Measurements from ENCODE around the gene TNNT2.

TNNT2 gene

DNA sequence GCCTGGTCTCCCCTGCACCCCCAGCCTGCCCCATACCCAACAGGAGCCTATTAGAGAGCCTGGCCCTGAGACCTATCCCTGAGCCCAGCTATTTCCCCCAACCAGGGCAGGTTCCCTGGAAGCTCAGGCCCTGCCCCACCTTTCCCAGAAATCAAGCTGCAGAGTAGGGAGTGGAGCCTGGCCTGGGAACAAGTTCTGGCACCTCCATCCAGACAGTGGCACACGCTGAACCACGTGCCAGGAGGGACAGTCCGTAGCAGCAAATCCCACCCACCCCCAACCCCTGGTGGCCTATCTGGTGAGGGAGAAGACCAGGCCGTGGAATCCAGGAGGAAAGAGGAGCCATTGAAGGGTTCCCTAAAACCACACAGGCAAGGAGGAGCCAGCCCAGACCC, 22.6 kb downstream of the TNNT2 start:
- DNase-seq = no peak

DNA sequence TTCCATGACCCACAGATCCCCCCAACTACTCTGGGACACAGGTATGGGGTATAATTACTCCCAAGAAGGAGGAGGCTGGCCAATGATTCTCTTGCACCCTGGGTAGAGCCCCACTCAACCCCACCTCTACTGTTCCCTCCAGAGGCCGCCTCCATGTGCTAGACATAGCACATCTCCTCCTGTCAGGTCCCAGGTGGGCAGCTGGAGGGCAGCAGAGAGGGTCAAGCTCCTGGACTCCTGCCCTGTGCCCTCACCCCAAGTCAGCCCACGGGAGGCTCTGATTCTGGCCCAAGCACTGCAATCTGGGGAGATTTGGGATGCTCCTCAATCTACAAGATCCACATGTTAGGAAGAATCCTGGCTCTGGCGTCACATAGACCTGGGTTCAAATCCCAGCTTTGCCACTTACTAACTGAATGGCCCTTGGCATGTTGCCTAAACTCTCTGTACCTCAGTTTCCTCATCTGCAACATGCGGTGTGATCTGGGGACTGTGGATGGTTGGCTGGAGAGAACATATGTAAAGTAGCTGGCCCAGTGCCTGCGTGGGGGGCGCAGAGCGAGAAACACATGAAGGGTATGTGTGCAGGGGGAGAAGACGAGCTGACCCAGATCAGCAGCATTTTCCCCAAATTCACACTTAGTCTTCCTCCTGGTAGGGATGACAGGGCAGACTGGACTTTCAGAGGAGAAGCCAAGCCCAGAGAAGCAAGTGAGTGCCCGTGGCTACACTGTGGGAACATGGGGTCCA, 23.2 kb downstream of the TNNT2 start:
- DNase-seq = no peak

DNA sequence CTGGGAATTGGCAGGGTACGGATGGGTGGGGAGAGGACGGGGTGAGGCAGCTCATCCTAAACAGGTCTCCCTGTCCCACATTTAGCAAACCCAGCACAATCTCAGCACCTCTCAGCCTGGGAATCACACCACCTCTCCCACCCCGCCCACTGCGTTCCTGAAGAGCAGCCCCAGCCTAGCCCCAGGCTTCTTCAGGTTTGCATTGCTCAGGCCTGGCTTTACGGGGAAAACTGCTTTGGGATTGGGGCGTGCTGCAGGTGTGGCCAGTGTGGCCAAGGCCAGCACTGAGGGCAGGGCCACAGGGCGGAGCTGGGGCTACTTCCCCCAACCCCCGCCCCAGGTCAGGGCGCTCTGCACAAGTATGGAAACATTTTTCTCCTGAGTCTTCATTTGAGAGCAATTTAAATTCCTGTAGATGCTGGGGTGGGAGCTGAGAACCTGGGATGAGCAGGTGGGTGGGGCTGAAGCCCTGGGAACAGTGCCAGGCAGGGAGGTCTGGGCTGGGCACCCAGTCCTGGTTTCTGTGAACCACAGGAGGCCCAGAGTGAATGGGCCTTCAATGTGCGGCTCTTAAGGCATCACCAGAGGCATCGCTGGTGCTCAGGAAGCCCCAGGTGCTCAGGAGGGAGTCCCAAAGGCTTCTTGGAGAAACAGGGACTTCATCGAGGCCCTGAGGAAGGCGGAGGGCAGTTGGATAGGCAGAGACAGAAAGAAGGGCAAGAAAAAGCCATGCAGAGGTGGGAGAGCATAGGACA, 24.1 kb downstream of the TNNT2 start:
- DNase-seq = no peak

DNA sequence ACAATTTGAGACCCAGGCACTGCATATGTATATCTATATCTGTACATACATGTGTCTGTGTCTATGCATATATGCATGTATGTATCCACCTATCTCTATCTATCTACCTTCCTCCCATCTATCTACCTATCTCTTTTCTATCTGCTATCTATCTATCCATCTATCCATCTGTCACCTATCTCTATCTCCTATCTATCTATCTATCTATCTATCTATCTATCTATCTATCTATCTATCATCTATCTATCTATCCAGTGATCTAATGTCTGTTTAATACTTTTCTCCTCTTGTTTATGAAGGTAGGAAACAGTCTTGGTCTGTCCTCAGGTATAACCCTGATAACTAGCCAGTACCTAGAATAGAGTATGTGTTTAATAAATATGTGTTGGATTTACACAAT, 25.9 kb downstream of the TNNT2 start:
- no peak for DNase-seq

DNA sequence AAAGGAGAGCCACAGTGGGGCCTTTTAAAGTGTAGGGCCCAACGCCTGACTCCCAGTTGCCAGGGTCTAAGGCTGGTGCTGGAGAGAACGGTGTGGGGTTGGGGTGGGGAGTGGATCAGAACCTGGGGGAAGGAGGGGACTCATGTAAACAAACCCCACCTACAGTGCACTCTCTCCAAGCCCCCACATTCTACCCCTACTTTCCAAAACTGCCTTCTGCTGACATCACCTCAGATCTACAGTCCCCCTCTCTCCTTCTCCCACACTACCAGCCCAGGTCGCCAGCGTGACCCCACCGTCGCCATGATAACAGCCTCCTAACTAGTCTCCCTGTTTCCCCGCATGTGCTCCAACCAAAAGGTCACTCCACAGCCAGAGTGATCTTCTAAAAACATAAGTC, 26.6 kb downstream of the TNNT2 start:
- no peak for DNase-seq

DNA sequence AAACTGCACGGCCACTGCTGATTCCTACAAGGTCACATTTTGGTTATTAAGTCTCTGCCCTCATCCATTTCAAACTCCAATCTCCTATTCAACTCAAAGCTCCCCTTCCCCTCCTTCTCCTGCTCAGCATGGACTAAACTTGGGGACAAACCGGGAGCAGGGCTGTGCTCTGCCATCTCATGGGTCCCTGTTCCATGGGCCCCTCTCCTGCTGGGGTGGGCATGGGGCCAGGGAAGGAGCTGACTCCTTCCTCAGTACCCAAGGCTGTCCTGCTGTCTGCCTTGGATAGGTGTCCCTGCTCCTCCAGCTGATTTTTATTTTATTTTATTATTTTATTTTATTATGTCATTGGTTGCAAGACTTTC, 27.1 kb downstream of the TNNT2 start:
- DNase-seq = no peak

DNA sequence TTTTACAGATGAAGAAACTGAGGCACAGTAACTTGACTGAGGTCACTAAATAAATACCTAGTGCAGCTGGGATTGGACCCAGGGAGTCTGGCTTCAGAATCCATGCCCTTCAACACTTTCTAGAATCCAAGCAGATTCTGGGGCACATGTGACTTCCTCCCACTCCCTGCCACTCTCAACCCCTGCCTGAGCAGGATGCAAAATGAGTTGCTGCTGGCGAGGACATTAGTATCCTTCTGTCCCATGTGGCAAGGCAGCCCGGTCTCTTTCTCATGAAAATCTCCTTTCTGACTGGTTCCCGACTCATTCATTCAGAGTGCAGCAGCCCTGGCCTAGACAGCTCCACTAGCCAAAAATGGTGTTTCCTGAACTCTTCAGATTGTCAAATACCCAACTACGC, 28.4 kb downstream of the TNNT2 start:
- DNase-seq = no peak

DNA sequence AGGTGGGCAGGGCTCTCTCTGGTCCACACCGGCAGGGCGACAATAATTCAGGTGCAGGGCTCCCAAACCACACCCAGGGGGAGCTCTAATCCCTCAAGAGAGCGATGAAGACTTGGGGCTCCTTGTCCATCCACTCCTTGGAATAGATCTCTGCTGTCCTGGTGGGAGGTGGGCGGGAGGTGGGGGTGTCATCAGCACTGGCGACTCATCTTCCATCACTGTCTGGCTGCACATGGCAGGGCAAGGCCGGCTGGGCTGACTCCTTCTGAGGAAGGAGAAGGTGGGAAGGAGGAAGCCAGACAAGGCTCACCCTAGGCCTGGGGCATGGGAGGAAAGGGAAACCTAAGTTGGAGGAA, 29.3 kb downstream of the TNNT2 start:
- DNase-seq = peak; percentile 22

DNA sequence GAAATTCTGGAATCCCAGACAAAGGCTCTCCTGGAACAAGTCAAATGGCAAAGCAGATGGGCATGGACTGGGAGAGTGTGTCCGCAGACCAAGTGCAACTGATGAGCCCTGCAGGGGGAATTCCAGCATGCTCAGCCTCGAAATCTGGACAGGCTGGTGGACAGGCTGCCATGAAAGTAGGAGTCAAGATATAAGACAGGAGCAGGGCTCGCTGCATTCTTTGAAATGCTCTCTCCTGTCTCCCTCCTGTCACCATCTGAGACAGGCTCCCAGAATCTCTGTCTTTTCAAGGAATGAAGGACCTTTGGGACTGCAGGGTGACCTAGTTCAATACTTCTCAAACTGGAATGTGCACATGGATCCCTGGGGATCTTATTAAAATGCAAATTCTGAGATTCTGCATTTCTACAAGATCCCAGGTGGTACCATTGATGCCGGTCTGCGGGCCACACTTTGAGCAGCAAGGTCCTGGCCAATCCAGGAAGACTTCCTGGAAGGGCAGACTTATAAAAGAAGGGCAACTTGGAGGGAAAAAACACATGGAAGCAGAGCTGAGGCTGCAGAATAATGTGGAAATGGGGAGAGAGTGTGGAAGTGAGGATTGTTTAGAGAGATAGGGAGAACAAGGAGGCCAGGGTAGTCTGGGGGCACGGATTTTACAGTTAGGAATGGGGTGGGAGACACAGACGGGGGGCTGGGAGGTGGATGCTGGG, 29.8 kb downstream of the TNNT2 start:
- DNase-seq = no peak

DNA sequence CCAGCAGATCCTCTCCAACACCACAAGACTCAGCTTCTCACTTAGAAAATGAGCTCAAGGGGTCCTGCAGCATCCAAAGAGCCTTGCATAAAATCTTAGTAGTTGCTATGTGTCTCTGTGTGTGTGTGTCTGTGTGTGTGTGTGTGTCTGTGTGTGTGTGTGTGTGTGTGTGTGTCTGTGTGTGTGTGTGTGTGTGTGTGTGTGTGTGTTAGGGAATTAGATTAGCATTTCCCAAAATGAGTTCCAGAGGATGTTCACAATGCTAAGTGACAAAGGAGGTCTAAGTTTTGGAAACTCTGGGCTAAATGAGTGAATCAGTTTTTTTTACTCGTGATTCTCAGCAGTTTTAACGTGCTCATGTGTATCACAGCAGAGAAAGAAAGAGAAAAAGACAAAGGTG, 30.5 kb downstream of the TNNT2 start:
- DNase-seq = no peak

DNA sequence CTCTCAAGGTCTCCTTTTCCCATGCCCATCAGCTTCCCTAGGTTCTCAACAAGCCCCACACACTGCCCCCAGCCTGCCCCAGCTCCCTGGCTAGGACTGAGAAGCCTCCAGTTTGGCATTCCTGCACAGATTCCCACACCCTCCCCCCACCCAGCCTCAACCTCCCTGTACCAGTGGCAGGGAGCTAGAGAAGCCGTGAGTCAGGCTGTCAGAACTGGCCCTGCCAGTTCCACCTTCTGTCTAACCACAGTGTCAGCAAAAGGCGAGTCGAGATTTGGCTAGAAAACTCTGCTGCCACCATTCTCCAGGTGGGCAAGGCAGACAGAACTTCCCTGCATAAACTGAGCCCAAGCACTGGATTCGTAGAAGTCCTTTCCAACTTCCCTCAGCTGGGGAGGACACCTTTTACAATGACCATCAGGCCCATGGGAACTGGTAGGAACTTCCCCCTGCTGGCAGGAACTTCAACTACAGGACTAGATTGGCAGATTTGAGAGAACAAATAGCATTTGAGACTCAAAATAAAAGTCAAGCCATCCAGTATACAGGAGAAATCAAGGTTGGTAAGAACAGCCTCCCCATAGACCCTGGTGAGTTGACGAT, 31.0 kb downstream of the TNNT2 start:
- peak; percentile 28 for DNase-seq

DNA sequence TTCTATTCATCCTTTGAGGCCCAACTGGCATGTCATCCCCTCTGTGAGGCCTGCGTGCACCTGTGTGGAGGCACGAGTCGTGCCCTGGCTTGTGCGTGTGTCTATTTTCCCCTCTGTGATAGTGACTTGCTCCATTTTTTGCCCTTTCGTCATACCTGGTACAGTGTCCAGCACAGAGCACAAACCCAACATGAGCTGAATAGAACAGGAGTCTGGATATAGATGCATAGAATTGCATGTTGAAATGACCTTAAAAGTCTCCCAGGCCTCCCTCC, 32.5 kb downstream of the TNNT2 start:
- DNase-seq = no peak

DNA sequence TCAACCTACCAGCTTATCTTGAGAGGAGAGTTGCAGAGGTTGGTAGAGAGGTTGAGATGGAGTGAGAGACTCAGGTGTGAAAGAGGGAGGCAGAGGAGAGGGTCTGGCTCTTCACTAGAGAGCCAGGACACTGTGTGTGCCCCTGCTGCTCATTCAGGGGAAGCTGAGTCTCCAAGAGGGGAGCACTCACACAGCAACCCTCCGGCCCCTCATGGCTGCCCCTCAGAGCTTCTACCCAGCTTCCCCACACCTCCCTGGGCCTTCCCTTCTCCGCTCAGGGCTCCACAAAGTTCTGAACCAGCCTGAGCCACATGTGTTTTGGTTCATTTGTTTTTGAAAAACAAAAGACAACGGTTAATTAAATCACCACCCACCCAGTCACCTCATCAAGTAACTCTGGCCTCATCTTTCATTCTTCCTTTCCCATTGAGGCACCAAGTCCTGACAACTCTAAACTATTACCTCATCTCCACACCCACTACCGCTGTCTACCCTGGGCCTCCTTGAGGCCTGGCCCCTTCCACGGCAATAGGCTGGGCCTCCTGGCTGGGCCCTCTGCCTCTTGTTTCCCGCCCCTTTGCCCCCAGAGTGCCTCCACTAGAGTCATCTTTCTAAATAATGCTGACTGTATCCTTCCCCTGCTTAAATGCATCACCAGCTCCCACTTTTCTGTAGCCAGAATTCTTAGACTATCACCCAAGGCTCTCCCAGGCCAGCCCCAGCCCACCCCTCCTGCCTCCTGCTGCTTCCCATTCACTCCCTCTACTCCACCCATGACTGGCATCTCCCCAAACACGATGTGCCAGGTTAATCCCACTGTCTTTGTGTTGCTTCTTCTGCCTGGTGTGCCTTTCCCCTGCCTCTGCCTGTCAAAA, 33.0 kb downstream of the TNNT2 start:
- no peak for DNase-seq

DNA sequence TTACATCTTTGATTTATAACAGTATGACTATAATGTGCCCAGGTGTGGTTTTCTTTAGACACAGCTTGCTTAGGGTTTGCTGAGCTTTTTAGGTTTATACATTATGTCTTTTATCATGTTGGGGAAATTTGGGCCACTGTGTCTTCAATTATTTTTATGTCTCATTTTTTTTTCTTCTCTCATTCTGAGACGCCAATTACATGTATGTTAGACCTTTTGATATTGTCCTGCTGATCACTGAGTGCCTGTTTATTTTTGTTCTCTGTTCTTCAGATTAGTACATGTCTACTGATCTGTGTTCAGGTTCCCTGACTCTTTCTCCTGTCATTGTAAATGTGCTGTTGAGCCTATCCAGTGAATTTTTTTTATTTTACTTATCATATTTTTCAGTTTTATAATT, 36.1 kb downstream of the TNNT2 start:
- DNase-seq = no peak

DNA sequence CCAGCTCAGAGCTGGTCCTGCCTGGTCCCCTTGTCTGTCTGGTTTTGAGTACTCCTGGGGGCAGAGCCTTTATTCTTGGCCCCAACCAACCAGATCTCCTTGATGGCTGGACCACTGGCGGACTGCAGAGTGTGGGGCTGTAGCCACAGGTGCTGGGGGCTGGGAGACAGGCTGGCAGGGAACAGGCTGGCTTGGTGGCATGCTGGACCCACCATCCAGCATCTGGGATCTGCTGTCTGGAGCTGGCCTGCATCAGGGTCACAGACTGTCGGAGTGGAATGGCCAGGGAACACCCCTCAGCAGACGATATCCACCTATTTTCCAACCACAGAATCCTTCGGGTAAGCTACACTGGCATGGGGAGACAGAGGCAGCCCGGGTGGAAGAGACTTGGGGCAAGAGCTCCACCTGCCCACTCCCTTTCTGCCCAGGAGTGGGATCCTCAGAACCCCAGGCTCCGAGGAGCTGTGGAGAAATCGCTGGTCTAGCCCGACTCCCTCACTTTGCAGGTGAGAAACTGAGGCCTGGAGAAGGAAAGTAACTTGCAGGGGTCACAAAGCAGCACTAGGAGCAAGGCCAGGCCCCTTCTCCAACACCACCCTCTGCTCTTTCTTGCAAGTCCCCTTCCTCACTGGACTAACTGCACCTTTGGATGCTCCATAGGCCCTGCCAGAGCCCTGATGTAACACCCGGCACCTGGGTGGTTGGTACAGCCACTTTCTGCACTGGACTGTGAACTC, 40.6 kb downstream of the TNNT2 start:
- DNase-seq = no peak

DNA sequence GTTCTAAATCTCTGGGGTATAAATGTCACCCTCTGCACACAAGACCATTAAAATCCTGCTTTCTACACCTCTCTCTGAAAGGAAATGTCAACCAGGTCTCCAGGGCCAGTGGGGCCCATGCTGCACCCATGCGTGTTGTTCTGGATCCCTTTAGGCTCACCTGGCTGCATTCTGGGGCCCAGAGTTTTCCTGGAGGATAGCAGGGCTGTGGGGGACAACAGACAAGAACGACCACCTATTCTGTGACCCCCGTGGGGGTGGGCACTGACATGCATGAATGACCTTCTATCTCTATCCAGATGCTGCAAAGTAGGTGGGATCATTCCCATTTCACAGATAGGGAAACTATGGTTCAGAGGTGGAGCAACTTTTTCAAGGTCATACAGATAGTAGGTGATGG, 41.6 kb downstream of the TNNT2 start:
- no peak for DNase-seq

DNA sequence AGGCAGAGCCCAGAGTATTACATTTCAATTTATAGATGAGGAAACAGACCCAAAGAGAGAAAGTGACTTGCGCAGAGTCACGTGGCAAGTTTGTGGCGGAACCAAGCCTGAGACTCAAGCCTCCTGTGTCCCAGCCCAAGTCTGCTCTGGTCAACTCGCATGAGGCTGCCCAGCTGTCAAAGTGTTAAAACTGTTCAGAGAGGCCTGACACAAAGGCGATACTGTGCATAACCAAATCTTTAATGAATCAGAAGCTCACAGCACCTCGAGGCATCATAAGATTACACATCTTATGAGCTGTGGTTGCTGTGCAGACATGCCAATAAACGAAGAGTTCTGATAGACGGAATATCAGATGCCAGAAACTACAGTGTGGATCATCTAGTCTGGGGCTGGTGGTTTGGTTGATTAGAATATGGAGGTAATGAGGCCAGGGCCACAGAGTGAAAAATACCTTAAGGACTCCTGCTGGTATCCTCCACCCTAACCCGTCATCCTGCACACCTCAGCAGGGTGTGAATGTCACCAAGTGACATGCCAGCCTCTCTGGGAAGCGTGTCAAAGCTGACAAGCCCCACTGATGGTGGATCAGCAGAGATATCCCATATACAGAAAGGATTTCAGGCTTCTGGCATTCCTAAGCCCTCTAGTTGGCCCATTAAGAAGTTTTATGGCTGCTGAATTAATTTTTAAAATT, 42.2 kb downstream of the TNNT2 start:
- no peak for DNase-seq

DNA sequence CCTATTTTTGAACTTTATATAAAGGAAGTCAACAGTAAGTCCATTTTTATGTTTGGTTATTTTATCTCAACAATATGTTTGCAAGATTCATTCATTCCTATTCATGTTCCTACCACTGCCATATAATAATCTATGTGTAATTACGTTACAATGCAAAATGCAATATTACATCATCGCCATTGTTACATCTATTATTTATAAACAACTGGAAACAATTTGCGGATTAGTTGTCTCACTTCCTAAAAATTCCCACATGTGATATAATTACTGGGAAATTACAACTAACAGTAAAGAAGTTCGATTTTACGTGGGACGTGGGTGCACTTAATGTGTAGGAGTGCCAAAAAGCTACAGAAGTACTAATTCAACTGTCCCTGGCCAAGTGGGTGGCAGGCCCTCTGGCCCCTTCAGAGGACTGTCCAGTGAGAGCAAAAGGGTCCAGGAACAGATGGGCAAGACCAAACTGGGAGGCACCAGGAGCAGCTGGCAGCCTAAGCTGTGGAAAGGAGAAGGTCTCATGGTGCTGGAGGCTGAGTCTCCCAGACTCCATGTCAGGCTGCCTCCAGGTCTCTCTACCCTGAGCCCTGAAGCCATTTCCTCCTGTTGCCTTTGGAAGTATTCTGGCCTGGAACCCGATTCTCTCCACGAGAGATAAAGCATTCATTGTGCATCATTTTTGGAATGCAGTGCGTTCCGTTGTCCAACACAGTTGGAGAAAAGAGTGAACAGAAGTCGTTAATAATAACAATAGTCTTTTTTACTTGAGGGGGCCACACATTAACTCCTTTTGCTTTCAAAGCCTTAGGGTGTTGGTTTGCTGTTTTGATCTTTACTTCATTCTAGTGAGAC, 42.9 kb downstream of the TNNT2 start:
- no peak for DNase-seq

DNA sequence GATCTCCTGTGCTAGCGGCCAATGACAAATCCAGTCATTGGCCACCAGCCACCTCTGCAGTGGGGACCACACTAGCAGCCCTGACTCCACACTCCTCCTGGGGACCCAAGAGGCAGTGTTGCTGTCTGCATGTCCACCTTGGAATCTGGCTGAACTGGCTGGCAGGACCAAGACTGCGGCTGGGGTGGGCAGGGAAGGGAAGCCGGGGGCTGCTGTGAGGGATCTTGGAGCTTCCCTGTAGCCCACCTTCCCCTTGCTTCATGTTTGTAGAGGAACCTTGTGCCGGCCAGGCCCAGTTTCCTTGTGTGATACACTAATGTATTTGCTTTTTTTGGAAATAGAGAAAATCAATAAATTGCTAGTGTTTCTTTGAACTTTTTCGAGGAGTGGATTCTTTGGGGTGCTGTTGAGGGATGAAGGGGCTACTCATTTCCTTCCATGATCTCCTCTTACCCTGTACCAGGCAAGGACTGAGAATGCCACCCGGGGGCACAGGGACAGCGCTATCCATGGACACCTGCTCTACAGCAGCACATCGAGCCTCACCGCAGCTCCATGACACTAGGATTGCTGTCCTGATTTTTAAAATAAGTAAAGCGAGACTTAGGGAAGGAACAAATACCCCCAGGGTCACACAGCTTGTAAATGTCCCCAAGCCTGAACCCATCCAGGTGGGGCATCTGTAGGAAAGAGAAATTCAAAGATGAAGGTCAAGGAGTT, 44.7 kb downstream of the TNNT2 start:
- no peak for DNase-seq

DNA sequence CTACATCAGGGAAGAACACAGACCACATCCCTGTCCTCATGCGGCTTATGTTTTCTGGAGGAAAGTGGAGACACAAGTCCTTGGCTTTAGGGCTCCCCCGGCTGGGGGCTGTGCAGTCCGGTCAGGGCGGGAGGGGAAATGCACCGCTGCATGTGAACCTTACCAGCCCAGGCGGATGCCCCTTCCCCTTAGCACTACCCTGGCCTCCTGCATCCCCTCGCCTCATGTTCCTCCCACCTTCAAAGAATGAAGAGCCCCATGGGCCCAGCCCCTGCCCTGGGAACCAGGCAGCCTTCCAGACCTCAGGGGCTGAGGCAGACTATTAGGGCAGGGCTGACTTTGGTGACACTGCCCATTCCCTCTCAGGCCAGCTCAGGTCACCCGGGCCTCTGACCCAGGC, 45.5 kb downstream of the TNNT2 start:
- no peak for DNase-seq
